NOMO-1 treated with dmso at 0.1 percent for 144 hours (cell line): ENCODE results near the gene ABHD4.
"Not testable (repeated sequence)": the region's sequence is repeated elsewhere in the genome, so short reads cannot be mapped to it uniquely, and the experiment has no call there.

Experiments
- DNase-seq: peaks from one replicate; lab custom pipeline; 2025; ENCODE audit not compliant: unreplicated experiment; lab: John Stamatoyannopoulos, UW

The ABHD4 gene

GRCh38 chr14:22589096-22589839 is 8.8 kb upstream of the ABHD4 start, which contains the start of gene DAD1:
DAD1 (minus strand) TSS chr14:22589224; CDS start chr14:22589157, 67 bp downstream.
- DNase-seq: peak; percentile 97

GRCh38 chr14:22593189-22593588 is 4.9 kb upstream of the ABHD4 start:
- no peak for DNase-seq

- no peak for DNase-seq
Observed at GRCh38 chr14:22593601-22594000, 4.5 kb upstream of the ABHD4 start.

- DNase-seq: no peak
Observed at GRCh38 chr14:22594156-22594716, 3.9 kb upstream of the ABHD4 start.

GRCh38 chr14:22596354-22596879 is 1.7 kb upstream of the ABHD4 start:
- no peak for DNase-seq

GRCh38 chr14:22597265-22597664 is 835 bp upstream of the ABHD4 start:
- no peak for DNase-seq

- DNase-seq: no peak
Observed at GRCh38 chr14:22597771-22598098, 365 bp upstream of the ABHD4 start.

GRCh38 chr14:22598896-22599244 is 770 bp downstream of the ABHD4 start:
- no peak for DNase-seq

- DNase-seq: no peak
Observed at GRCh38 chr14:22599349-22599748, 1.2 kb downstream of the ABHD4 start.

GRCh38 chr14:22600027-22600426 is 1.9 kb downstream of the ABHD4 start:
- DNase-seq: no peak

GRCh38 chr14:22601456-22601855 is 3.4 kb downstream of the ABHD4 start:
- no peak for DNase-seq

- no peak for DNase-seq
Observed at GRCh38 chr14:22601996-22602395, 3.9 kb downstream of the ABHD4 start.

- DNase-seq: no peak
Observed at GRCh38 chr14:22602862-22603261, 4.8 kb downstream of the ABHD4 start.

GRCh38 chr14:22606380-22606779 is 8.3 kb downstream of the ABHD4 start:
- DNase-seq: no peak

GRCh38 chr14:22607291-22607690 is 9.2 kb downstream of the ABHD4 start:
- DNase-seq: no peak

- no peak for DNase-seq
Observed at GRCh38 chr14:22610931-22611330, 12.8 kb downstream of the ABHD4 start.

GRCh38 chr14:22613106-22613695 is 15.1 kb downstream of the ABHD4 start:
- no peak for DNase-seq

- no peak for DNase-seq
Observed at GRCh38 chr14:22613736-22614239, 15.7 kb downstream of the ABHD4 start.

GRCh38 chr14:22614240-22614799 is 16.2 kb downstream of the ABHD4 start:
- peak; percentile 17 for DNase-seq

GRCh38 chr14:22615765-22616164 is 17.7 kb downstream of the ABHD4 start:
- not testable (repeated sequence) for DNase-seq

GRCh38 chr14:22622255-22622654 is 24.2 kb downstream of the ABHD4 start:
- DNase-seq: no peak

- peak; percentile 9 for DNase-seq
Observed at GRCh38 chr14:22623047-22623446, 24.9 kb downstream of the ABHD4 start.
